NCI-H82 treated with DMSO at 0.1 percent for 48 hours (cell line): Measurements from ENCODE around the gene PPP1R13L.

Experiments used
- DNase-seq: peaks from one replicate; lab custom pipeline; 2025; ENCODE audit not compliant: unreplicated experiment; lab: John Stamatoyannopoulos, UW

Gene PPP1R13L, protein sequence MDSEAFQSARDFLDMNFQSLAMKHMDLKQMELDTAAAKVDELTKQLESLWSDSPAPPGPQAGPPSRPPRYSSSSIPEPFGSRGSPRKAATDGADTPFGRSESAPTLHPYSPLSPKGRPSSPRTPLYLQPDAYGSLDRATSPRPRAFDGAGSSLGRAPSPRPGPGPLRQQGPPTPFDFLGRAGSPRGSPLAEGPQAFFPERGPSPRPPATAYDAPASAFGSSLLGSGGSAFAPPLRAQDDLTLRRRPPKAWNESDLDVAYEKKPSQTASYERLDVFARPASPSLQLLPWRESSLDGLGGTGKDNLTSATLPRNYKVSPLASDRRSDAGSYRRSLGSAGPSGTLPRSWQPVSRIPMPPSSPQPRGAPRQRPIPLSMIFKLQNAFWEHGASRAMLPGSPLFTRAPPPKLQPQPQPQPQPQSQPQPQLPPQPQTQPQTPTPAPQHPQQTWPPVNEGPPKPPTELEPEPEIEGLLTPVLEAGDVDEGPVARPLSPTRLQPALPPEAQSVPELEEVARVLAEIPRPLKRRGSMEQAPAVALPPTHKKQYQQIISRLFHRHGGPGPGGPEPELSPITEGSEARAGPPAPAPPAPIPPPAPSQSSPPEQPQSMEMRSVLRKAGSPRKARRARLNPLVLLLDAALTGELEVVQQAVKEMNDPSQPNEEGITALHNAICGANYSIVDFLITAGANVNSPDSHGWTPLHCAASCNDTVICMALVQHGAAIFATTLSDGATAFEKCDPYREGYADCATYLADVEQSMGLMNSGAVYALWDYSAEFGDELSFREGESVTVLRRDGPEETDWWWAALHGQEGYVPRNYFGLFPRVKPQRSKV

DNA sequence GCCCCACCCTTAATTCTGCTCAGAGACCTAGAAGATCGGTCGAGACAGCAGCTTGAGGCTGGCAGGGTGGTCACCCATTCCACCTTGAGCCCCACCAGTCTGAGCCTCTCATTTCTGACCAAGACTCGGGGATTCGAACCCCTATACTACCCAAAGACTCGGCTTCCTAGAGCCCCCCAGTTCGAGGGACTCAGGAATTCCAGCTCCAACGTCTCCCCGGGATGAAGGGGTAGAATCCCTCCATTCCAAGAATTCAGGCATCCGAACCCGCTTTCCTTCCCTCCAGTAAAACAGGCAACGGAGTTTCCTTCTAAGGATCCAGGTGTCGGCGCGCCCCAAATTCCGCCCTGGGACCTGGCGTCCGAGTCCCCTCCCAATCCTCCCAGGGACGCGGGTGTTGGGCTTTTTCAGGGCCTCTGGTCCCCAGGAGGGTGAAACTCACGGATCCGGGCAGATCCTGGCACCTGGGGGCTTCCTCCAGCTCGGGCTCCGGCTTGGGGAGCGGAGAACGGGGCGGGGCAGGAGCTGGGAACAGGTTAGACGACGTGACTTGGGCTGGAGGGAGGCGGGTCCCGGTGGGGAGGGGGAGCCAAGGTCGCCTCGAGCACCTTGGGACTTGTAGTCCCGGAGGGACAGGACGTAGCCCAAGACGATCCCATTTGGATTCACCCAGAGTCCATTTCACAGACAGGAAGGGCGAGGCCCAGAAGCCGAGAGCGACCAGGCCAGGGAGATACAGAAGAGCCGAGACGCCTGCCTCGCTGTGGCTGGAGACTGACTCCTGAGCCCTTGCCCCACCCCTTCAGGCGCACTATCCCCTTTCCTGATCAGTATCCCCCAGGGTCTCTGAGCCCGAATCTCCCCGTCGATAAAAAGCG lies at the start of gene PPP1R13L:
Gene PPP1R13L (minus strand): TSS at position 513 of the 878 bp plus-strand sequence. CDS start 6,751 bp downstream, outside the sequence.
- peak; percentile 87 for DNase-seq

DNA sequence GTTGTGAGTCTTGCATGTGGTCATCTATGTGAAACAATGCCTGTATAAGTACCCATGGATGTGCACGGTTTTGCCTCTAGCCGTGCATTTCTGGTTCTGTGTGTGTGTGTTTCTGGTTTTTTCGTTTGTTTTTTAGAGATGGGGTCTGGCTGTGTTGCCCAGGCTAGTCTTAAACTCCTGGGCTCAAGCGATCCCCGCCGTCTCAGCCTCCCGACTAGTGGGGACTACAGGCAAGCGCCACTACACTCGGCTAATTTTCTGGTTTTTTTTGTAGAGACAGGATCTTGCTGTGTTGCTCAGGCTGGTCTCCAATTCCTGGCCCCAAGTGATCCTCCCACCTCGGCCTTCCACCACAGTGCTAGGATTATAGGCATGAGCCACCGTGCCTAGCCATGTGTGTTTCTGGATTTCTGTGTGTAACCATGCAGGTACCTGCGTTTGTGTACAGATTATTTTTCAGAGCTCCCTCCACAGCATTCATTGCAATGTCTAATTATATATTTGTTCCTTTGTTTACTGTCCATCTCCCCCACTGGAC lies 47.0 kb upstream of the PPP1R13L start:
- no peak for DNase-seq

DNA sequence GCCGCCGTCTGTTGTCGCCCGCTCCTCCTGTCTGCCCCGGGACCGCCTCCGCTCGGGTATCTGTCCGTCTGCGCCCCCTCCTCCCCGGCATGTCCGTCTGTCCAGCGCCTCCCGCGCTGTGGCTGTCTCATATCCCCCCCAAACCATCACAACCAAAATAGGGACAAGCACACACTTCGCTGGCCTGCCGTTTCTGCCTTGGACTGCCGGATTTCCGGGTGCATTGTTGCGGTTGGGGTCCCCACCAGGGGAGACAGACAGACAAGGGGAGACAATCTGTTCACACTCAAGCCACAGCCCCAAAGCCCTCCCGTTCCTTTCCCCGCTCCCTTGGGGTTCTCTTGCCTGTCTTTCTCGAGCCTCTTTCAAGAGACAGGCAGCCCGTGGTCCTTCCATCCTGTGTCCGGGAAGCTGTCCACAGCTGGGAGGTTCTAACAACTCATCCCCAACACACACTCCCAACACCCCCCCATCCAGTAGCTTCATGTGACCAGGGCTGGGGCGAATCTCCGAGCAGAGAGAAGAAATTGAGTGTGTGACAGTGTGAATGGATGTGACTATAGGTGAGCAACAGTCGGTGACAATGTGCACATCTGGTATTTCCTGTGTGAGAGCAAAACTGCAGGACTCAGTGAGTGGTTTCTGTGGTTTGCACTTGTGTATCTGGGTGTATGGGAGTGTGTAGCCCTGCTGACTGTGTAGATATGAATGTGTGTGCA lies 46.4 kb upstream of the PPP1R13L start:
- no peak for DNase-seq

DNA sequence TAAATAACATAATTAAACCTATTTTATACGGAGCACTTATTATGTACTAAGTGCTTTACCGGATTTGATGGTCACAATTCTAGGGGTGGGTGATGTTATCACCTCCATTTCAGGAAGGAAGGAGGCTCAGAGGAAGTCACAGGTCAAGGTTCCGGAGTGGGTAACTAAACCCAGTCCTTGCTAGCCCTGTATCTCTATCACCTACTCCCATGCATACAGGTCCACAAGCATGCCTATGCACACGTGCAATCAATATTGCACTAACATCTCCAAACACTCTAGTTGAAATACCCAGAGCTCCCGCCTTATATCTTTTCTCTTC lies 45.1 kb upstream of the PPP1R13L start:
- DNase-seq, result no peak

DNA sequence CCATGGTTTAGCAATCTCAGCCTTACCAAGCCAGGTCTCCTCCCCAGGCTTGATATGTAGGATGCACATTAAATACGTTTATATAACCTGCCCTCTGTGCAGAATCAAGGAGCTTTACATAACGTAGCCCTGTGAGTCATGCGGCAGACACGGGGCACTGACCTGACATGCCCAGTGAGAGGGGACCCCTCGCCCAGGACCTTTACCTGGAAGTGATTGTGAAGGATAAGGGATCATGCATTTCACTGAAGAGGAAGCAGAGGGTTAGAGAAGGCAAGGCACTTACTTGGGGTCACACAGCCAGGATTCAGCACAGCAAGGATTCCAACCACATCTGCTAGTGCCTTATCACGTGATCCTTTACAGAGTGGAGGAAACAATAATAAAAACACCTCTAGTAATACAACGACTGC lies 44.0 kb upstream of the PPP1R13L start:
- no peak for DNase-seq

DNA sequence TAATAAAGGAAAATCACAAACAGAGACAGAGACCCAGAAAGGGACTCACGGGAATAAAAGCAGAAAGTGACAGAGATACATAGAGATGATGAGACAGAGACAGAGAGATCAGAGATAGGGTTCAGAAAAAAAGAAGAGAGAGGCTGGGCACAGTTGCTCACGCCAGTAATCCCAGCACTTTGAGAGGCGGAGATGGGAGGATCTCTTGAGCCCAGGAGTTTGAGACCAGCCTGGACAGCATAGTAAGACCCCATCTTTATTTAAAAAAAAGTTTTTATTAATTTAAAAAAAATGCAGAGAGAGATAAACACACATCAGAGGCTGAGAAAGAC lies 43.5 kb upstream of the PPP1R13L start:
- no peak for DNase-seq

DNA sequence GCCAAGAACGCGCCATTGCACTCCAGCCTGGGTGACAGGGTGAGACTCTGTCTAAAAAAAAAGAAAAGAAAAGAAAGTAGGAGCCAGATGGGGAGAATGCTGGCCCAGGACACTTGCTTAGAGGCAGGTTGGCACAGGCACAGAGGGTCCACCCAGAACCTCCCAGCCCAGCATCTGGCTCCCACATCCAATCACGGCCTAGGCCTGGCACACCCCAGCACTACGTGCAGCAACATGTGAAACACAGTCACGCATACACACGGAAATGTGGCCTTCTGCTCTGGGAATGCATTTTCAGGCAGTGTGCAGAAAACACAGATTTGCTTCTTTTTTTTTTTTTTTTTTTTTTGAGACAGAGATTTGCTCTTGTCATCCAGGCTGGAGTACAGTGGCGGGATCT lies 42.1 kb upstream of the PPP1R13L start:
- no peak for DNase-seq

DNA sequence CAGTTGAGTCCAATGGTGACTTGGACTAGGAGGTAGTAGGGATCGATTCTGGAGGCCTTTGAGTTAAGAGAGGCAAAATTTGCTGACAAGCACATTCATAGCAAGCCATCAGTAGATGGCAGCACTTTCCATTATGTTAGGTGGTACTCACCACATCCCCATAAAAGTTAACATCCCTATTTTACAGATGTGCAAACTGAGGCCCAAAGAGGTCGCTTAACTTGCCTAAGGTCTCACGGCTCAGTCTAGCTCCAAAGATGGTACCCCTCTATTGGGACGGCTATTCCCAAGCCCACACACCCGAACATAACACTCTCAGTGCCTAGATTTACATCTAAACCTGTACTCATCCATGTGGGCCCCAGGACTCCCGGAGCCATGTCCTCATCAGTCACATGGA lies 41.4 kb upstream of the PPP1R13L start:
- no peak for DNase-seq

DNA sequence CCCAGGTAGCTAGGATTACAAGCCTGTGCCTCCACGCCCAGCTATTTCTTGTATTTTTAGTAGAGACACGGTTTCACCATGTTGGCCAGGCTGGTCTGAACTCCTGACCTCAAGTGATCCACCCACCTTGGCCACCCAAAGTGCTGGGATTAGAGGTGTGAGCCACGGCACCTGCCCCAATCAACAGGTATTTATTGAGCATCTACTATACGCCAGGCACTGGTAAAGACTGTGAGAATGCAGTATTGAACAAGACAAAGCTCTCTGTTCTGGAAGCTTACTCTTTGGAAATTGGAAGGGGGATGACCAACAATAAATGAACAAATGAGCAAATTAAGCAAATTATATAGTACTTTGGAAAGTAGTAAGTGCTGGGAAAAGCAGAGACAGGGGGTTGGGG lies 40.3 kb upstream of the PPP1R13L start:
- DNase-seq, result no peak

DNA sequence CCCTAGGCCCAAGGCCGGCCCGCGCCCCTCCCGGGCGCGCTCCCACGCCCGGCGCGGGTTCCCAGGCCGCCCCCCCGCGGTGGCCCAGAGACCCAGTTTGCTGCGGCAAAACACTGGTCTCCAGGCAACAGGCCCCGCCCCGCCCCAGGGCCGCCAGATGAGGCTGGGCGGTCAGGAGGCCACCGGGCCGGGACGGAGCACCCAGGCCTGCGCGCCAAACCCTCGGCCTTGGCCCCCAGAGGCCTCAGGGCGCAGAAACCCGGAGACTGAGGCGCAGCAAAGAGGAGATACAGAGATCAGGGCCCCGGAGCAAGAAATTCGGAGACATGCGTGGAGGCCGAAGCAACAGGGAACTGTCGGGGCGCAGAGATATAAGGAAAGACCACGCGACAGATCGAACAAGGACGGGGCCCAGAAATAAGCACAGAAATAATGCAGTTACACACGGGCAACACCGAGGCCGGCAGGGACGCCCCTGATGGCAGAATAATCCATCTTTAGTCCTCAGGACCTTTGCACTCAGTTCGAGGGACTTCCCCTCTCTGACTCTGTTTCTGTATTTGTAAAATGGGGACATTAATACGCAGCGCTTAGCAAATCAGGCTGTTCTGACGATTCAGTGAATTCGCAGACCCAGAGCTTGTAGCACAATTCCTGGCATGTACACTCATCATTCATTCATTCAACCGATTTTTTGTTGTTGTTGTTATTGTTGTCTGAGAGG lies 39.6 kb upstream of the PPP1R13L start:
- DNase-seq, result peak; percentile 44

DNA sequence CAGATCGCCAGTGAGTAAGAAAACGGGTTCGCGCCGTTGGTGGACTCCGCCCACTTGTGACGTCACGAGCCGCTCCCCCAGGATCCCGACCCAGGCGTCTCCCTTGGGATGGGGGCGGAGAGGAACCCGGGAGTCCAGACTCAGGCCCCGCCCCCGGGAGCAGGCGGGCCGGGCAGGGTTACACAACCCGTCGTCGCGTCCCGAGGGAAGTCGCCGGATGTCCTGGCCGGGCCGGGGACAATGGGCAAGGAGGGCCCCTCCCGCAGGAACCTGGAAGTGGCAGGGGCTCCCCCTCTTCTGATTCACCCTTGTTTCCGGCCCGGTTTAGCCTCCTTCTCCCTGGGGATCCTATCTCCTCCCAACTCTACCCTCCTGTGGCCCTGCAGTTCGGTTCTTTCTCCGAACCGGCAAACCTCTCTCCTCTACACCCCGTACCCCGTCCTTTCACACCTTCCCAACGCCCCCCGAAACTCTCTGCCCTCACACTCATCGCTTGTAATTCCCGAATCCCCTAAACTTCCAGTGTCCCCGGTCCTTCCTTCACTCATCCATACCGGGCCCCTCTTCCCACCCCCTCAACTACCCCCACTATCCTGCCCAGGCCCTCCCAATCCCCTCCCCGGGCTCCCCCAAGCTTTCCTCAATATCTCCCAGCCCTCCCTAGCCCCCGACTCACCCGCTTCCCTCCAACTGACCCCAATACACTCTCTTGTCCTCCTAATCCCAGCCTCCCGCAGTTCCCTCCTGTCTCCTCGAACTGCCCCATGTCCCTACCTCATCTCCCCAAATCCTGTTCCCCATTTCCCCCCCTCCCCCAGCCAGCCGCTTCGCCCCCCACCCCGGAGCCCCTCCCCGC lies 38.8 kb upstream of the PPP1R13L start:
- DNase-seq, result peak; percentile 59

DNA sequence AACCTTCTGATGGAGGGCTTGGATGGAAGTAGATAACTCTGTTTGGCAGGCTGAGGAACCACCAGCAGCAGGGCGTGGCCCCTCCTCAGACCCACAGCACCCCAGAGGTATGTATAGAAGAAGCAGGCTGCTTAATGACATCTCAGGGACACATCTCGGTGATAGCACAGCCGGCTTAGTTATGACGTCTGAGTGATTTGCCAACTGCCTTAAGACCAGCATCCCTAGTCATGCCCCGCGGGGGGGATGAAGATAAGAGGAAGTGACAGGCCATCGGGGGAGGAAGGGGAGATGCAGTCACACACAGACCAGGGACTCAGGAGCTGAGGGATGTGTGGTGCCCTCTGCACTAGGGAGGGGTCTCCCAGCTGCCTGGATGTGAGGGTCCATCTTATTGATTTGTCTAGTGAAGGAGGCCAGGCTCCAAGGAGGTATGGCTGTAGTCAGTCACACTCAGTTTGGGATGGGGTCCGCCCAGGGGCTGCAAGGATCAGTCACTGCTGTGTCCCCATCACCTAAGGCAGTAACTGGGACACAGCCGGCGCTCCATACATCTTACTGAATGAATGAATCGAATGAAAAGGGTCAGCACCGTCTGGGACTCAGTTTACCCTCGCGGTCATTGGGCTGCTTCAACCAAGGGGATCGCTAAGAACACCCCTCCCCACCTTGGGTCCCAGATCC lies 38.1 kb upstream of the PPP1R13L start:
- peak; percentile 21 for DNase-seq

DNA sequence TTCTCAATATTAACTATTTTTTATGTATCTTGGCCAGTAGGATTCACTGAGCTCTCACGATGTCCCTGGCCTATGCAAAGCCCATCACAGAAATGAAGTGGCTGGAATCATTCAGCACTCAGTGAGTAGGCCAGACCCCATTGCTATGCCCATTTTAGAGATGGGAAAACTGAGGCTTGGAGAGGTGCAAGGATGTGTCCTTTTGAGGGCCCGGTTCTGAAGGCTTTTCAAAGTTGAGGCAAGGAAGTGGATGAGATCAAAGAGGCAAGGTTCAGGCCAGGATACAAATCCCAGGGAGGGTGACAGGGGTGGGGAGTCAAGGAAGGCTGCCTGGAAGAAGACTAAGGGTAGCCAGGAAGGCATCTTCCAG lies 37.5 kb upstream of the PPP1R13L start:
- DNase-seq, result no peak

DNA sequence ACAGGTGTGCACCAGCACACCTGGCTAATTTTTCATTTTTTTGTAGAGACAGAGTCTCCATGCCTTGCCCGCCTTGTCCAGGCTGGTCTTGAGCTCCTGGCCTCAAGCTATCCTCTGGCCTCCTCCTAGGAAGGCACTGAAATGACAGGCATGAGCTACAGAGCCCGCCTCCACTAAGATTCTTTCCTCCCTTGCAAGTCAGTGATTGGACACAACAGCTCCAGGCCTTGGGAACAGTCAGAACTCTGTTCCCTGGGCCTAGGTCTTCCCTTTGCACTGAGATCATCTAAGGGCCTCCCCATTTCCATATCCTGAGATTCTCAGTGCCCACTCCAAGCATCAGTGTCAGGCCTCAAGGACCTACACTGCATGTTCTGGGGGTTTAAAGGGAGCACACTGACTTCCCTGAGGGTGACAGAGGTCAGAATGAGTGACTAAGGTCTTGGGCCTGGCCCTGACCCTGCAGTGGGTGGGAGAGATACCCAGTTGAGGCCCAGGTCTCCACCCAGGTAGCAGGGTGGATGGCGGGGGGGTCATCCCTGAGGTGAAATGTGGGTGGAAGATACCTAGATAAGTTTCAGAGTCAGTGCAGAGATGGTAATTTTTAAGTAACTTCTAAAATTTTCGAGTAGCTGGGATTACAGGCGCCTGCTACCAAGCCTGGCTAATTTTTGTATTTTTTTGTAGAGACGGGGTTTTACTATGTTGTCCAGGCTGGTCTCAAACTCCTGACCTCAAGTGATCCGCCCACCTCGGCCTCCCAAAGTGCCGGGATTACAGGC lies 36.2 kb upstream of the PPP1R13L start:
- peak; percentile 21 for DNase-seq

DNA sequence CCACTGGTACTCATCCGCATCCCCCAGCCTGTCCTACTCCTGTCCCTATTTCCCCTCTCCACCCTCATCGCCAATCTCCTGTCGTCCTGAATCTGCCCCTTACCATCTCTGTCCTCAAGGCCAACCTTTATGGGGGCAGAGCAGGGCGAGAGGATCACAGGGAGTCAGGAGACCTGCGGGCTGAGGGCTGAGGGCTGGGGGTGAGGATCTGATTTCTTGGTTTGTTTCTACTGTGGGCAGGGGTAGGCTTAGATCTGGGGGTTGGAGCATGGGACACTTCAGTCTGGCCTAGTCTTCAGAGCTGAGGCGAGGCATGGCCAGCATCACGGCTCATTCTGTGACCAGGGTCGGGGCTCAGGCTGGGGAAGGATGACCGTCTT lies 35.4 kb upstream of the PPP1R13L start:
- no peak for DNase-seq

DNA sequence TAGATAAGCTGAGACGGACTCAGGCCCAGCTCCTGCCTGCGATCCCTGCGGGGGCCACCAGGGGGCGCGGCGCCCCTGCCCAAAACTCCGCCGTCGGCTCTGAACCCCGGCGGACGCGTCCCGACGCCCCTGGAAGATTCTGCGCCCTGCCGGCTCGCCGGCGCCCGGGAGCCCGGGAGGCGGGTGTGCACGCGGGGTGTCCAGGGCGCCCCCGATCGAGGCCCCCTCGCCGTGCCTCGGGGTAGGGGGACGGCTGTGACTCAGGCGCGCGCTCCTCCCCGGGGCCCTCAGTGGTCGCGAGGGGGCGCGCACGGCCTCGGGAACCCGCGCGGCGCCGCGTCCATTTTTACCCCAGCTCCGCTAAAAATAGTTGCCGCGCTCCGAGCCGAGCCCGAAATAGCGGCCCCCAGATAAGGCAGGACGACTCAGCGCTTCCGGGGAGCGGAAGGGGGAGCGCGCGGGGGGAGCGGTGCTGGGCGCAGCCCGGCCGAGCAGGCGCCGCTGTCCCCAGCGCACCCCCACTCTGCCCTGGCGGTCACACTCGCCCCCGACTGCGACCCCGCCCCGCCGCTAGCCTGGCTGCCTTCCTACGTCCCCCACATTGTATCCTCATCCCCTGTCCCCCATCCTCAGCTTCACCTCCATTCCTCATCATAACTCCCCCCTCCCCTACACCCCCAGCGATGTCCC lies 34.8 kb upstream of the PPP1R13L start:
- DNase-seq, result peak; percentile 63

DNA sequence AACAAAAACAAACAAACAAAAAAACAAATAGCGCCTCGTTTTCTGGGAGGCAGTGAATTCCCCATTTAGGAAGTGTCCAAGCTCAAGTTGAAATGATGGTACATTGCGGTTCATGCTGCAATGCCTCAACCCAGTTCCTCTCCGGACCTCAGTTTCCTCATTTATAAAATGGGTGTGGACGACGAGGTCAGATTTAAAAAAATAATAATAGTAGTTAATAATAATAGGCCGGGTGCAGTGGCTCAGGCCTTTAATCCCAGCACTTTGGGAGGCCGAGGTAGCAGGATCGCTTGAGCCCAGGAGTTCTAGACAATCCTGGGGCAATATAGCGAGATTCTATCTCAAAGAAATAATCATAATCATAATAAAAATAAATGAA lies 34.3 kb upstream of the PPP1R13L start:
- DNase-seq, result no peak
